ENCODE results near the gene FSTL4. TPM values are rescaled to one million over a fixed set of nuclear protein-coding genes. Genes with fewer than 3 reads are reported as not detected.

Gene FSTL4
- total RNA-seq, 6 donors from 2014 or later, result 0.49 to 4.6 (median 1.1) TPM

- no peak for TF ChIP-seq EP300 (IDR thresholded peaks at IDR 0.05)
- no peak for TF ChIP-seq POLR2A (IDR thresholded peaks at IDR 0.05)
- no peak for TF ChIP-seq POLR2AphosphoS5 (IDR thresholded peaks at IDR 0.05)
- TF ChIP-seq, protein P1, sequence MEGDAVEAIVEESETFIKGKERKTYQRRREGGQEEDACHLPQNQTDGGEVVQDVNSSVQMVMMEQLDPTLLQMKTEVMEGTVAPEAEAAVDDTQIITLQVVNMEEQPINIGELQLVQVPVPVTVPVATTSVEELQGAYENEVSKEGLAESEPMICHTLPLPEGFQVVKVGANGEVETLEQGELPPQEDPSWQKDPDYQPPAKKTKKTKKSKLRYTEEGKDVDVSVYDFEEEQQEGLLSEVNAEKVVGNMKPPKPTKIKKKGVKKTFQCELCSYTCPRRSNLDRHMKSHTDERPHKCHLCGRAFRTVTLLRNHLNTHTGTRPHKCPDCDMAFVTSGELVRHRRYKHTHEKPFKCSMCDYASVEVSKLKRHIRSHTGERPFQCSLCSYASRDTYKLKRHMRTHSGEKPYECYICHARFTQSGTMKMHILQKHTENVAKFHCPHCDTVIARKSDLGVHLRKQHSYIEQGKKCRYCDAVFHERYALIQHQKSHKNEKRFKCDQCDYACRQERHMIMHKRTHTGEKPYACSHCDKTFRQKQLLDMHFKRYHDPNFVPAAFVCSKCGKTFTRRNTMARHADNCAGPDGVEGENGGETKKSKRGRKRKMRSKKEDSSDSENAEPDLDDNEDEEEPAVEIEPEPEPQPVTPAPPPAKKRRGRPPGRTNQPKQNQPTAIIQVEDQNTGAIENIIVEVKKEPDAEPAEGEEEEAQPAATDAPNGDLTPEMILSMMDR (IDR thresholded peaks at IDR 0.05), result no peak
- ATAC-seq (ENCODE audit: low FRiP score in 2 of 2) (no peak), DNase-seq (no peak)
- Histone ChIP-seq H3K27me3 (no peaks in the 10 kb centered on the region), H3K4me1 (peaks cover 0 to 3% (median 0%) of the 10 kb centered on the region in 4 donors), H3K4me3 (no peak overlapping the region), H3K36me3 (no peaks in the 10 kb centered on the region), H3K9me3 (no peaks in the 10 kb centered on the region), H3K27ac (no peak overlapping the region)
- 73 to 79% methylated on average over 6 of the region's 6 CpGs for WGBS, 2 donors
These were observed 118.0 kb downstream of the FSTL4 start for GRCh38 chr5:133494232-133494922.

DNA sequence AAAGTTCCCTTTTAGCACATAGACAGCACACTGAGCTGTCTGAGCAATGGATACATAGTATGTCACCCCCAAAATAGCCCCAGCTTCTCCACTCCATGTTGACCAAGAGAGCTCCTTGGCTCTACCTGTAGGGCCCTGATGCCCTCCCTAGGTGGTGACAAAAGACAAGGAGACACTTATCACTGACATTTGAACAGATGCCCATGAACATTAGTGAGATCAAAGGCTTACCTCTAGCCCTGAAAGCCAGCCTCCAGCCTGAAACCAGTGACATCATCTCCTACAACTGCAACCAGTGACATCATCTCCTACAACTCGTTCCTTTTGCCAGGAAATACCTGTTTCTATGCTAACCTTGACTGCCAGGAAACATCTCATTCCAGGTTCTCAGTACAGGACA, 122.7 kb downstream of the FSTL4 start:
- Histone ChIP-seq H3K9me3 (no peaks in the 10 kb centered on the region), H3K4me1 (peaks cover 0 to 11% (median 4%) of the 10 kb centered on the region in 4 donors)
- WGBS, 2 donors, result 23 to 52% methylated on average over 1 of the region's 1 CpG

DNA sequence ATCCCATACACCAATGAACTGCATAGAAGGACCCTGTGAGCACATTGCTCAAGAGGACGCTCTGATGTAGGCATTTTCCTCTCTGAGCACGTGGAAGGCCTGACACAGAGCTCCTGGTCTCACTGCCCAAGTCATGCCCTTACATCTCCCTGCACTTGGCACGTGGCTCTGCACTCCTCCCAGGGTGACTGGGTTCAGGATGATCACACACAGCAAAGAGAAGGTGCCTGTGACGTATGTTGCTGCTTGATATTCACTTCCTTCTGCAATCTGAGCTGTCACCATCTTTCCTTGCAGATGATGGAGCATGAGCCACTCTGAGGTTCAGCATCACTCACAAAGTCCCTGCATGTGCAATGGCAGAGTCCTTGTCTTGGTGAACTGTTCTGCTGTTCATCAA, 125.2 kb downstream of the FSTL4 start:
- H3K27ac ChIP-seq, result no peak overlapping the region
- ATAC-seq (ENCODE audit: low FRiP score in 2 of 2), result no peak
- 61 to 93% methylated on average over 2 to 4 of the region's 4 CpGs for WGBS, 2 donors

More for the DNA sequence above, 122.7 kb downstream of the FSTL4 start:
- H3K27ac ChIP-seq, result no peak overlapping the region
- H3K4me3 ChIP-seq, result no peak overlapping the region
- H3K27me3 ChIP-seq, result no peaks in the 10 kb centered on the region
- DNase-seq (peak in 1 of 2 donors; percentile 26), ATAC-seq (ENCODE audit: low FRiP score in 2 of 2) (no peak)
- TF ChIP-seq, protein P1 (IDR thresholded peaks at IDR 0.05), result peak in 2 of 6 experiments; percentile 26
- TF ChIP-seq POLR2A (IDR thresholded peaks at IDR 0.05), result no peak
- TF ChIP-seq POLR2AphosphoS5 (IDR thresholded peaks at IDR 0.05), result no peak
- no peak for TF ChIP-seq EP300 (IDR thresholded peaks at IDR 0.05)
- H3K36me3 ChIP-seq, result no peaks in the 10 kb centered on the region

GRCh38 chr5:133485468-133485867, 126.9 kb downstream of the FSTL4 start:
- no peaks in the 10 kb centered on the region for H3K9me3 ChIP-seq
- H3K4me1 ChIP-seq, result peaks cover 0 to 35% (median 5%) of the 10 kb centered on the region in 4 donors
- no peak overlapping the region for H3K27ac ChIP-seq
- 42 to 59% methylated on average over 5 of the region's 5 CpGs for WGBS, 2 donors
- H3K4me3 ChIP-seq, result no peak overlapping the region
- H3K36me3 ChIP-seq, result no peaks in the 10 kb centered on the region
- peak in 1 of 2 donors; percentile 17 for ATAC-seq (ENCODE audit: low FRiP score in 2 of 2)
- H3K27me3 ChIP-seq, result no peaks in the 10 kb centered on the region
- no peak for DNase-seq
- no peak for TF ChIP-seq EP300 (IDR thresholded peaks at IDR 0.05)
- TF ChIP-seq POLR2A (IDR thresholded peaks at IDR 0.05), result no peak
- TF ChIP-seq POLR2AphosphoS5 (IDR thresholded peaks at IDR 0.05), result no peak
- TF ChIP-seq, protein P1 (IDR thresholded peaks at IDR 0.05), result no peak

More for the DNA sequence above, 125.2 kb downstream of the FSTL4 start:
- TF ChIP-seq POLR2AphosphoS5 (IDR thresholded peaks at IDR 0.05) (no peak), POLR2A (IDR thresholded peaks at IDR 0.05) (no peak)
- TF ChIP-seq, protein P1 (IDR thresholded peaks at IDR 0.05), result no peak
- H3K27me3 ChIP-seq, result no peaks in the 10 kb centered on the region
- H3K36me3 ChIP-seq, result no peaks in the 10 kb centered on the region
- H3K9me3 ChIP-seq, result no peaks in the 10 kb centered on the region
- no peak for DNase-seq
- H3K4me3 ChIP-seq, result no peak overlapping the region
- H3K4me1 ChIP-seq, result peaks cover 0 to 31% (median 5%) of the 10 kb centered on the region in 4 donors

Measured in upper lobe of left lung (tissue), 6 donors.